Measurements from ENCODE around the gene RAPGEF1. TPM values are rescaled to one million over a fixed set of nuclear protein-coding genes. Genes with fewer than 3 reads are reported as not detected.

RAPGEF1 gene
- total RNA-seq, 1 donor from 2014 or later = 58.1 TPM

DNA sequence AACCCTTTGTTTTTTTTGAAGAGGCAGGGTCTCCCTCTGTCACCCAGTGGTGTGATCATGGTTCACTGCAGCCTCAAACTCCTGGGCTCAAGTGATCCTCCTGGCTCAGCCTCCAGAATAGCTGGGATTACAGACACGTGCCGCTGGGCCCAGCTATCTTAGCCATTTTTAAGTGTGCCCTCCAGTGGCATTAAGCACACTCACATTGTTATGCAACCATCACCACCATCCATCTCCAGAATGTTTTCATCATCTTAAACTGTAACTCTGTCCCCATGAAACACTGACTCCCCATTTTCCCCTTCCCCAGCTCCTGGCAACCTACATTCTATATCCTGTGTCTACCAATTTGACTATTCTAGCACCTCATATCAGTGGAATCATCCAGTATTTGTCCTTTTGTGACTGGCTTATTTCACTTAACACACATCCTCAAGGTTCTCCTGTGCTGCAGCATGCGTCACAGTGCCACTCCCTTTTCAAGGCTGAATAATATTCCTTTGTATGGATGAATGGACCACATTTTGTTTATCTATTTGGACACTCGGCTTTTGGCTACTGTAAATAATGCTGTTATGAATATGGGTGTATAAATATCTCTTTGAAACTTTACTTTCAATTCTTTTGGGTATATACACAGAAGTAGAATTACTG lies 12.5 kb upstream of the RAPGEF1 start:
- DNase-seq = no peak

DNA sequence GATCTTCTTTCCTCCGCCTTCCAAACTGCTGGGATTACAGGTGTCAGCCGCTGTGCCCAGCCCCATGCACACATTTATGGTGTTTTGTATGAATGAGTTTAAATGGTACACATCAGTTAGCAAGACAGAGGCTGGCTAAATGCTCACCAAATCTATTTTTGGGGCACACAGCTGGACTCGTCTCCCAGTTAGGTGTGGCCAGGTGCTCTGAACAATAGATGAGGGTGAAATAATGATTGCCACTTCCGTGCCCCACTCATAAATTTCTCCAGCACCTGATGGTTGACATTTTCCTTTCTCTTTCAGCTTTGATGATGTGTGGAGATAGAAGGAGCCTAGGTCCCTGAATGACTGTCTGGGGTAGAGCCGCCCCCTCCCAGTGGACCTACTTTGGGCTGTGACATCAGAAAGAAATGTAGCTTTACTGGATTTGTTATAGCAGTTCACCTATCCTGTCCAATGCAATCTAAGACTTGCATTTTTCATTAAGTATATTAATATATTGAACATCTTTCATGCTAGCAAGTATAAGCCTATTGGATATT lies 8.6 kb upstream of the RAPGEF1 start:
- no peak for DNase-seq

DNA sequence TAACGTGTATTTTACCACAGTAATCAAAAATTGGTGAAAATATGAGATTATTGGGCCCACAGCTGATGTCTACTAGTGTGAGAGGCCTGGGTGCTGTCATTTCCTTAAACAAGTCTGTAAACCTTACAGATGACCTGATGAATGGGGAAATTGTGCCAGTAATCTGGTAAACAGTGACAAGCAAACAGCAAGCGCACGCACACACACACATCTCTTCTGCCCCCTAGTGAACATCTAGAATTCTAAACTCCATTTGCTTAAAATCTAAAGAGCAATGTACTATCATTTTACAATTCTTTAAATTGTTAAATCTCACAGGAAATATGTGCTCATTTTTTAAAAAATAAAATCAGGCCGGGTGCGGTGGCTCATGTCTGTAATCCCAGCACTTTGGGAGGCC lies 7.5 kb upstream of the RAPGEF1 start:
- DNase-seq = peak; percentile 71

DNA sequence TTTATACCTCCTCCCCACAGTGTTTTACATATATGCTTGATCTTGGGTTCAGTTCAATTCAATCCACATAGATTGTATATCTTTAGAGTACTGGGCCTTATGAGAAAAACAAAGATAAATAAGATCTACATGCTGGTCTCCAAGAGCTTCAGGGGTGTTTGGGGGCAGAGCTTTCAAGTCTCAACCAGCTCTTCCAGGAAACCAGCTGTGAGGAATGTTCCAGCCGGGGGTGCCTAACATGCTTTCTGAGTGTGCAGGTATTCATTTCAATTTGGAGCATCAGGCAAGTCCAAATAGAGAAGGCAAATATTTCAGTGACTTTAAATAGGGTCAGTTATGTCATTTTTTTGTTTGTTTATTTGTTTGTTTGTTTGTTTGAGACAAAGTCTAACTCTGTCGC lies 5.7 kb upstream of the RAPGEF1 start:
- no peak for DNase-seq

GRCh38 chr9:131744720-131745201 lies 4.9 kb upstream of the RAPGEF1 start:
- no peak for DNase-seq

DNA sequence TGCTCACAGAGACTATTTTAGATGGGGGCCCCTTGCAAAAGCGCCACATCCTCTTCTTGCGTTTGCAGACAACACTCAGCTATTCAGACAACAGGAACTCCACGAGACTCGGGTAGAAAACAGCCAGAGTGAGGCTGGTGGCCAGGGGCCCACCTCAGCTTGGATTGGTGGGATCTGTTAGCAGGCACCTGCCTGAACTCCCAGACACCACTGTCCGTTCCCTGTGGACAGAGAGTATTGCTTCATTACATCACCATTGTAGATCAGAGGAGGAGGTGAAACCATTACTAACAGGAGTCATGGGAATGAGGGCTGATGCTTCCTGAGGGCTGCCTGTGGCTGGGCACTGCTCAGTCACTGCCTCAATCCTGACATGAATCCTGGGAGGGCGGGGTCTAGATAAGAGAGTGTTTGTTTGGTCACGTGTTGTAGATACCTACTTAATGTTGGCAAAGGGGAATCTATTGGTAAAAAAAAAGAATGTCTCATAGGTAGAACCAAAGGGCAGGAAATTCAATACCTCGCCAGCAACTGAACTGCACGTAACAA lies 4.4 kb upstream of the RAPGEF1 start:
- DNase-seq = no peak

DNA sequence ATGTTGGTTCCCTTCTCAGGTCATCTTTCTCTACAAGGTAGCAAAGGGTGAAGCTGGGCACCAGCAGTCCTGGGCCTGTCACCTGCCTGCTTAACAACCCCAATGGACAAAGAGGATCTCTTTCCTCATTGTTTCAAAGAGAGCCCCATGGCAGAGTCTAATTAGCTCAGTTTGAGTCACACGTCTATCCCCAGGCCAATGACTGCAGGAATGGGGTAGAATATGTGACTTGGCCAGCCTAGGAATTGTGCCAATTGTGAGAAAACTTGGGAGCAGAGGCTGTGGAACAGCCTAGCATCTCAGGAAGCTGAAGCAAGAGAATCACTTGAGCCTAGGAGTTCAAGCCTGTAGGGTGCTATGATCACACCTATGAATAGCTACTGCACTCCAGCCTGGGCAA lies 3.6 kb upstream of the RAPGEF1 start:
- DNase-seq = no peak

DNA sequence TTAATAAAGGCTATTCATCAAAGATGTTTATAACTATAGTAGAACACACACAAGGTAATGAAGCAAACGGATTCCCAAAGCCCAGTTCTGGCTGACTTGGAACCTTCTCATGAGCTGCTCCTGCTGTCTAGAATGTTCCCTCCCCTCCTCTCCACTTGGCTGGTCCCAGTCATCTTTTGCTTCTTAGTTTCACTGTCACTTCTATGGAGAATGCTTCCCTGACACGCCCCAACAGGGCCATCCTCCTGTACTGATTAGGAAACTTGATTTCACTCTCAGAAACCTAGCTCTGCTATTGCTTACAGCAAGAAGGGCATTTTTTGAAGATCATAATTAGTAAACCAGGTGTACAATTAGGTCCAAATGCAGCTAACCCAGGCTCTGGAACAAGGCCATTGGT lies 3.2 kb upstream of the RAPGEF1 start:
- no peak for DNase-seq

DNA sequence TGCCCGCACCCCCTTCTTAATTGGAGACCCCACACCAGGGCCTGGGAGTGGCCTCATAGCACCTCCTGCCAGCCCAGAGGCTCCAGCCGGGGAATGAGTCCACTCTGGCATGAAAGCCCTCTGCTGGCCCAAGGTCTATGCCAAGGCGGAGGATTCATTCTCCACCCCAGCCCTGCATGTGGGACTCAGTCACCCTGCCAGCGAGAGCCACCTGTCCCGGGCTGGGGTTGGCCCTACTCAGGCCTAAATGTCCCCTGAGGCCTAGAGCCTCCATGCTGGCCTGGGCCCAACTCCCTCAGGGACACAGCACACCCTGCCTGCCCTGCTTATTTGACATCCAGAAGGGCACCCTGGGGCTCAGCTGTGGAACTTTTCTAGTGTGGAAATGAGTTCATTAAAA lies 1.0 kb upstream of the RAPGEF1 start:
- DNase-seq = no peak

GRCh38 chr9:131739133-131739958 lies 530 bp downstream of the RAPGEF1 start:
- no peak for DNase-seq

DNA sequence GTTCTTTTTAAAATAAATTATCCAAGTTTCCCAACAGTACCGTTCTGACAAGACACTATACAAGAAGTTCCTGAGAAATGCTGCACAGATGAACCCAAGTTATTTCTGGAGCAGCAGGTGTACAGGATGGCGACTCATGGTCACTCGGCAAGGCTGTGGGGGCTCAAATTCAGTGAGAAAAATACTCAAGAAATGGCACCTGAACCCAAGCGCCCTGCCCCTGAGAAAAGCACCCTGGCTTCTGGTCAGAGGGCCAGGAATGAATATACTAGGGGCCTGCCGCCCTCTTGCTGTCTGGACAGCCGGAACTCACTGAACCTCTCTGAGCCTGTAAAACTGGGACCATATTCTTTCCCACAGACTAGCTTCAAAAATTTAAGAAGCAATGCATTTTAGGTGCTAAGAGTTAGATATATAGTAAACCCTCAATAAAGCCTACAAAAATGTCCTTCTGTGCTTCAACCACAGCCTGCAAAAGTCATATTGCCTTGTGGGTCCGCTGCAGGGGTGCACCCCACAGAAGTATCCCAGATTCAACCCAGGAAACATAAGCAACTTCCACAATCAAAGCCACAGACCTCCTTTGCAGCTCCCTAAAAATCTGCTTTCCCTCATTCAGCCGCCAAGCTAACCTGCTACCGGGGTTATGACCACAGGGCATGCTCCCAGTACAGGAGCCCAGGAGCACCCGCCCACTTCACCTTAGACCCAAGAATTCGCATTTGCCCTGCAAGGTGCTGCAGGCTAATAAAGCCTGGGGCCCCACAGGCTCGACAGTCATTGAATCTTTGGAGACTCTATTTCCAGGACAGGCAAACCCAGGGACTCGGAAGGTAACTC lies 1.4 kb downstream of the RAPGEF1 start:
- no peak for DNase-seq

DNA sequence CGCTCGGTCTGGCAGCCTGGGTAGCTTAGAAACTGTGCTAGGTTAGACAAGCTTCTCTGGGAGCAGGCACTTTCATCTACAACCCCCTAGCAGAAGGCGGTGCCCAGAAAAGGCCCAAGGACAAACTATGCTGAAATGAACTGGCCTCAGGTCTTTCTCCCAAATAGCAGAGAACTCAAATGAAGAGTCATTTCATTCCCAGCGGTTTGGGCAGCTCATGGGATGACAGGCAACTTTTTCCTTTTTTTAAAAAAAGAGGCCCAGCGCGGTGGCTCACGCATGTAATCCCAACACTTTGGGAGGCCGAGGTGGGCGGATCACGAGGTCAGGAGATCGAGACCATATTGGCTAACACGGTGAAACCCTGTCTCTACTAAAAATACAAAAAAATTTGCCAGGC lies 2.5 kb downstream of the RAPGEF1 start:
- DNase-seq = no peak

DNA sequence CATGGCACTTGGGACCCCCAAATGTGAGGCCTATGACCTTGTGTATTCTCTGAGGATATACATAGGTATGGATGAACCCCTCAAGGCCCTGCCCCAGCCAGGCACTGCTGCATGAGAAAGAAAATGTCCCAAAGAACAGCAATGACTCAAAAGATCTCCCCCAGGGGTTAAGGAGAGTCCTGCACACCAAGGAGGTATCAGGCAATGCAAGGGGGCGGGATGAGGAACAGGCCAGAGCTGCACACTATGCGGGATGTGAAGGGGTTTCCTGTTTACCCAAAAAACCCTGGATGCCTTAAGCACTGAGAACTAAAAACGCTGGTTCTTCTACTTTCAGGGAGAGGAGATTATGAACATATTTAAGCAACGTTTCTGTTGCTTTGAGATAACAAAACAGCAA lies 3.4 kb downstream of the RAPGEF1 start:
- no peak for DNase-seq

- DNase-seq = no peak
Observed at GRCh38 chr9:131735238-131736128, 4.4 kb downstream of the RAPGEF1 start.

- no peak for DNase-seq
Observed at GRCh38 chr9:131734781-131735180, 5.1 kb downstream of the RAPGEF1 start.

DNA sequence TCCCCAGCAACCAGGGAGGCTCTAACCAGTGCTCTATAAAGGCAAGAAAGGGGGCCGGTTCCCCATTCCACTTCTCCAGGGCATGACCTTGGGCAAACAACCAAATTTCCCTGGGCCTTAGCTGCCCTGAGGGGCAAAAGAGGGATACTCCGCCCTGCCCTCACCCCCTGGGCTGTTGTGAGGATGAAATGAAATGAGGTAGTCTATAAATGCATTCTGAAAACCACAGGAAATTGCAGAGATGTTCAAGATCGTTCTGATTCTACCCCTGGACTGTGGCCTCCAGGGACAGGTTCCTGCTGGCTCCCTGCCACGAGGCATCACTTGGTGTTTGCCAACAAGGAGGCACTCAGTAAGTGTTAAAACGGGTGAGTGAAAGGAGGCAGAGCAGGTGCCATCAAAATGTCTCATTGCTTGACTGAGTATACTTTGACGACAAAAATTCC lies 5.7 kb downstream of the RAPGEF1 start:
- DNase-seq = no peak

DNA sequence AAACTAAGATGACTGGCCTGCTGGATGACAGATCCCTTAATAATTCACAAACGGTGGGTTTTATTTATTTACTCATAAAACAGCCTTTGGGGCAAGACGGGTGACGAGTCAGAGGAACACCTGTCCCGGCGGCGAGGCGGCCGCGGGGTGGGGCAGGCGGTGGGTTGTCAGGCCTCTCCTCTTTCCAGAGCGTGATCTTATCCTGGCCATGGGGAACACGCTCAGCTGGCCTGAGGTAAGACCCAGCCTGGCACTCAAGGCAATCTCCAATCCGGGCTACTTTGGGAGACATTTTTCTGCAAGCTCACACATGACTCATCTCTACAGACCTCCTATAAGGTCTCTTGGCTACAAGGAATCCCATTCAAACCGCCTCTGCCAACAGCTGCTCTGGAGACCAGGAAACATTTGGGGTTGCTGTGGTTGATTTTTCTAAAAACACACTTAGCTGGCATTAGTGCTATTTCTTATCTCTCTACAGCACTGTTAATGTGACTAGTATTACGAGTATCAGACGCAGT lies 6.3 kb downstream of the RAPGEF1 start:
- peak; percentile 80 for DNase-seq

- no peak for DNase-seq
Observed at GRCh38 chr9:131732636-131733289, 7.1 kb downstream of the RAPGEF1 start.

DNA sequence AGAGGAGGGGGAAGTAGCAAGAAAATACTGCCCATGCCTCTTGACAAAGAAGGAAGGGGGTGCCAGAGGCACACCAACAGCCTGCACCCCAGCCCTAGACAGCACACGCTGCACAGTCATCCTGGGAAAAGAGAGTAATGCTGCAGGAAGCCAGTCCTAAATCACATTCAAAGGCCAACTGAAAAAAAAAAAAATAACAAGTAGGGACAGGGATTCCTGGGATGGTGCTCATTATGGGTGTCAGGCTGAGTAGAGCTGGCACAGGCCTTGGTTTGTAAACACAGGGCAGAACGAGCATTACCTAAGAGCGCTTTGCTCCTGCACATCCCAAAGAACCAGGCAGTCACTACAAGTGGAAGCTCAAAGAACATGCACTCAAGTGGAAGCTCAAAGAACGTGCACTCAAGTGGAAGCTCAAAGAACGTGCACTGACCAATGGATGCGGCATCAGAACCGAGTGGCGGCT lies 7.8 kb downstream of the RAPGEF1 start:
- DNase-seq = no peak

GRCh38 chr9:131731644-131732043 lies 8.2 kb downstream of the RAPGEF1 start:
- no peak for DNase-seq
